Astrocyte (in vitro differentiated cells and primary cell): Measurements from ENCODE around the gene LIME1. TPM values are rescaled to one million over a fixed set of nuclear protein-coding genes. Genes with fewer than 3 reads are reported as not detected.

Experiments
- DNase-seq: peaks from one replicate; pipeline ENCODE4 v3.0.0-alpha.2; 2010; ENCODE audit warnings: low read depth
- FAIRE-seq: peaks from 2 replicates; lab custom pipeline; 2011; peaks lifted over from hg19 to GRCh38; lab: Jason Lieb, UNC
- H2AFZ ChIP-seq: 2 replicates; pipeline ENCODE4 v1.6.0; 2012; ENCODE audit warnings: low read depth, low read length, inconsistent platforms
- H3K27ac ChIP-seq: 2 replicates; pipeline ENCODE4 v1.5.1; 2011; ENCODE audit warnings: low read depth, low read length, inconsistent platforms
- H3K27me3 ChIP-seq: 2 replicates; pipeline ENCODE4 v1.6.0; 2011; ENCODE audit warnings: low read length, inconsistent platforms; ENCODE audit not compliant: insufficient read depth
- H3K36me3 ChIP-seq: 2 replicates; pipeline ENCODE4 v1.5.1; 2011; ENCODE audit warnings: low read length, inconsistent platforms; ENCODE audit not compliant: insufficient read depth
- H3K4me1 ChIP-seq: 2 replicates; pipeline ENCODE4 v1.5.1; 2011; ENCODE audit warnings: low read length, inconsistent platforms; ENCODE audit not compliant: insufficient read depth
- H3K4me2 ChIP-seq: 2 replicates; pipeline ENCODE4 v1.6.0; 2012; ENCODE audit warnings: low read length, inconsistent platforms
- H3K4me3 ChIP-seq: 2 replicates; pipeline ENCODE4 v1.5.1; 2011; ENCODE audit warnings: low read depth, mild to moderate bottlenecking, low read length, inconsistent platforms; ENCODE audit not compliant: insufficient read depth
- H3K79me2 ChIP-seq: 2 replicates; pipeline ENCODE4 v1.6.0; 2012; ENCODE audit warnings: mild to moderate bottlenecking, low read length, inconsistent platforms; ENCODE audit not compliant: insufficient read depth
- H3K9ac ChIP-seq: 2 replicates; pipeline ENCODE4 v1.6.0; 2012; ENCODE audit warnings: mild to moderate bottlenecking, low read length, inconsistent platforms
- H3K9me3 ChIP-seq: 2 replicates; pipeline ENCODE4 v1.5.1; 2012; ENCODE audit warnings: low read depth, mild to moderate bottlenecking, low read length, inconsistent platforms; ENCODE audit not compliant: insufficient read depth
- H4K20me1 ChIP-seq: 2 replicates; pipeline ENCODE4 v1.6.0; 2012; ENCODE audit warnings: low read length, inconsistent platforms; ENCODE audit not compliant: insufficient read depth
- H3K27ac Mint-ChIP-seq: one replicate; pipeline ENCODE4 v1.8.0; 2021; ENCODE audit warnings: mild to moderate bottlenecking, mixed read lengths; ENCODE audit not compliant: unreplicated experiment
- H3K27me3 Mint-ChIP-seq: one replicate; pipeline ENCODE4 v1.8.0; 2021; ENCODE audit warnings: low read depth, mixed read lengths; ENCODE audit not compliant: unreplicated experiment
- H3K36me3 Mint-ChIP-seq: one replicate; pipeline ENCODE4 v1.8.0; 2021; ENCODE audit warnings: low read depth, mixed read lengths; ENCODE audit not compliant: unreplicated experiment
- H3K4me1 Mint-ChIP-seq: one replicate; pipeline ENCODE4 v1.8.0; 2021; ENCODE audit warnings: low read depth, mixed read lengths; ENCODE audit not compliant: unreplicated experiment
- H3K4me3 Mint-ChIP-seq: one replicate; pipeline ENCODE4 v1.8.0; 2021; ENCODE audit warnings: mild to moderate bottlenecking, moderate library complexity, mixed read lengths; ENCODE audit not compliant: unreplicated experiment
- H3K9me3 Mint-ChIP-seq: one replicate; pipeline ENCODE4 v1.8.0; 2021; ENCODE audit warnings: mild to moderate bottlenecking, mixed read lengths; ENCODE audit not compliant: unreplicated experiment
- EZH2 ChIP-seq: IDR thresholded peaks from 2 replicates; pipeline ENCODE4 v1.6.1; 2012; ENCODE audit warnings: mild to moderate bottlenecking, low read length, inconsistent platforms; ENCODE audit not compliant: insufficient read depth
- total RNA-seq: library from RNA; stranded (reverse); gene quantifications from 2 replicates; pipeline ENCODE4 v1.2.1, GENCODE V29; 2021
- TF ChIP-seq, protein P1 (sequence below): IDR thresholded peaks from 2 replicates; pipeline ENCODE4 v1.5.1; 2011; ENCODE audit warnings: low read depth, mild to moderate bottlenecking, inconsistent platforms, low read length, moderate library complexity; ENCODE audit not compliant: insufficient read depth

The LIME1 gene
- total RNA-seq, 1 donor from 2014 or later: 7.6 TPM

DNA sequence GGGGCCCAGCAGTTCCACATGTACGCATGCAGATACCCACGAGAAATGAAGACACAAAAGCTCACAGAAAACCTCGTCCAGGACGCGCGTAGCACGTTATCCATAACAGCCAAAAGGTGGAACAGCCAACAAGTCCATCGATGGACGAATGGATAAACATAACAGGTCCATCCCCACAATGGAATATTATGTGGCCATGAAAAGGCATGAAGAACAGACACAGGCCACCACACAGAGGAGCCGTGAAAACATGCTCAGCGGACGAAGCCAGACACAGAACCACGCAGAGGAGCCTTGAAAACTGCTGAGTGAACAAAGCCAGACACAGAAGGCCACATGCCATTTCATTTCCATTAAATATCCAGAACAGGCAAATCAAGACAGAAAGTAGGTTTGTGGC, 41.1 kb downstream of the LIME1 start:
- Histone ChIP-seq H3K9me3 (no peaks in the 10 kb centered on the region), H3K4me1 (peaks cover 8% of the 10 kb centered on the region), H2AFZ (no peak overlapping the region), H3K27ac (no peak overlapping the region), H3K4me3 (no peak overlapping the region), H3K27me3 (no peaks in the 10 kb centered on the region), H3K79me2 (peaks cover 7% of the 10 kb centered on the region), H3K36me3 (no peaks in the 10 kb centered on the region), H3K9ac (no peak overlapping the region), H3K4me2 (peak overlapping the region; percentile 37), H4K20me1 (peaks cover 12% of the 10 kb centered on the region)
- peak overlapping the region; percentile 48 for H3K27ac Mint-ChIP-seq
- peaks cover 5% of the 10 kb centered on the region for H3K36me3 Mint-ChIP-seq
- FAIRE-seq (no peak), DNase-seq (no peak)
- H3K9me3 Mint-ChIP-seq: no peaks in the 10 kb centered on the region
- TF ChIP-seq, protein P1, sequence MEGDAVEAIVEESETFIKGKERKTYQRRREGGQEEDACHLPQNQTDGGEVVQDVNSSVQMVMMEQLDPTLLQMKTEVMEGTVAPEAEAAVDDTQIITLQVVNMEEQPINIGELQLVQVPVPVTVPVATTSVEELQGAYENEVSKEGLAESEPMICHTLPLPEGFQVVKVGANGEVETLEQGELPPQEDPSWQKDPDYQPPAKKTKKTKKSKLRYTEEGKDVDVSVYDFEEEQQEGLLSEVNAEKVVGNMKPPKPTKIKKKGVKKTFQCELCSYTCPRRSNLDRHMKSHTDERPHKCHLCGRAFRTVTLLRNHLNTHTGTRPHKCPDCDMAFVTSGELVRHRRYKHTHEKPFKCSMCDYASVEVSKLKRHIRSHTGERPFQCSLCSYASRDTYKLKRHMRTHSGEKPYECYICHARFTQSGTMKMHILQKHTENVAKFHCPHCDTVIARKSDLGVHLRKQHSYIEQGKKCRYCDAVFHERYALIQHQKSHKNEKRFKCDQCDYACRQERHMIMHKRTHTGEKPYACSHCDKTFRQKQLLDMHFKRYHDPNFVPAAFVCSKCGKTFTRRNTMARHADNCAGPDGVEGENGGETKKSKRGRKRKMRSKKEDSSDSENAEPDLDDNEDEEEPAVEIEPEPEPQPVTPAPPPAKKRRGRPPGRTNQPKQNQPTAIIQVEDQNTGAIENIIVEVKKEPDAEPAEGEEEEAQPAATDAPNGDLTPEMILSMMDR: no peak
- TF ChIP-seq EZH2: no peak
- no peaks in the 10 kb centered on the region for H3K27me3 Mint-ChIP-seq
- H3K4me3 Mint-ChIP-seq: no peak overlapping the region
- H3K4me1 Mint-ChIP-seq: peaks cover 14% of the 10 kb centered on the region

DNA sequence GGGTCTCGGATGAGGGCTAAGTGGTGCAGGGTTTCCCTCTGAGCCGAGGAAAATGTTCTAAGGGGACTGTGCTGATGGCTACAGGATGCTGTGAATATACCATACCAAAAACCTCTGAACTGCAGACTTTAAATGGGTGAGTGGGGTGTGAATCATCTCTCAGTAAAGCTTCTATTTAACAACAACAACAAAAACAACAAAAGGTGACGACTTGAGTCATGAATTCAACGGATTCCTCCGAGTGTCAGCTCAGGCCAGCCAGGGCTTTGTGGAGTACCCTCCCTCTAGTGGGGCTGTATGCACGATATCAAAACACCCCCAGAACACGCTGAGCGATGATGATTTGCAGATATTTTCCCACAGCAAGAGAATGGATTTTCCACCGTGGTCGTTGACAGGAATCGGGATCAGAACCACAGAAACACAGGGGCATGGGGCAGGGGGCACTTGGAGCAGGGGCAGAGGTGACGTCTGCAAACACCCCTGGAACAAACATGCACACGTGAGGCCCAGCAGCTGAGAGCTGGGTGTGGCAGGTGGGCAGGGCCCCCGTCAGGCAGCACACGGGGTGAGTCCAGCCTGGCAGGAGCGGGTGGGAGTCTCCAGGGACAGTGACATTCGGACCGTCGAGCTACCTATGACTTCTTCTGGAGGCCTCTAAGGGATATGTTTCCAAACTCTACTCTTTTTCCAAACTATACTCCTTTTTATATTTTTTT, 41.7 kb downstream of the LIME1 start:
- Histone ChIP-seq H3K9me3 (no peaks in the 10 kb centered on the region), H3K4me3 (no peak overlapping the region), H3K36me3 (no peaks in the 10 kb centered on the region), H3K27ac (no peak overlapping the region), H3K79me2 (peaks cover 7% of the 10 kb centered on the region), H3K4me1 (peaks cover 8% of the 10 kb centered on the region), H4K20me1 (peaks cover 12% of the 10 kb centered on the region), H3K27me3 (no peaks in the 10 kb centered on the region), H2AFZ (no peak overlapping the region), H3K4me2 (peak overlapping the region; percentile 37), H3K9ac (no peak overlapping the region)
- Mint-ChIP-seq H3K4me1 (peaks cover 10% of the 10 kb centered on the region), H3K27me3 (no peaks in the 10 kb centered on the region), H3K36me3 (peaks cover 3% of the 10 kb centered on the region), H3K4me3 (no peak overlapping the region), H3K27ac (peak overlapping the region; percentile 48), H3K9me3 (no peaks in the 10 kb centered on the region)
- DNase-seq (no peak), FAIRE-seq (no peak)
- TF ChIP-seq, protein P1: no peak
- no peak for TF ChIP-seq EZH2

DNA sequence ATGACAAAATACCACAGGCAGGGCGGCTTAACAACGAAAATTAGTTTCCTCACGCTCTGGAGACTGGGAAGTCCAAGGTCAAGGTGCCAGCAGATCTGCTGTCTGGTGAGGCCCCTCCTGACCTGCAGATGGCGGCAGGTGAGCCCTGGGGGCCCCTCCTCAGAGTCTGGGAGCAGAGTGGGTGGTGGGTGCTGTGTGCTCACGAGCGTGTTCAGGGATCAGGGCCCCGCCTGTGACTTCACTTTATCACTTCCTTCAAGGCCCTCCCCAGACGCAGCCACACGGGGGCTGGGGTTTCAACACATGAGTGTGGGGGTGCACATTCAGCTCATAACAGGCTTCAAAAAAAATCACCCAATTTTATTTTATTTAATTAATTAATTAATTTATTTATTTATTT, 42.4 kb downstream of the LIME1 start:
- Histone ChIP-seq H3K9me3 (no peaks in the 10 kb centered on the region), H3K36me3 (no peaks in the 10 kb centered on the region), H3K4me2 (no peak overlapping the region), H3K9ac (no peak overlapping the region), H3K27ac (no peak overlapping the region), H3K4me1 (peaks cover 8% of the 10 kb centered on the region), H3K4me3 (no peak overlapping the region), H3K79me2 (peaks cover 7% of the 10 kb centered on the region), H4K20me1 (peaks cover 12% of the 10 kb centered on the region), H2AFZ (no peak overlapping the region), H3K27me3 (no peaks in the 10 kb centered on the region)
- no peaks in the 10 kb centered on the region for H3K9me3 Mint-ChIP-seq
- FAIRE-seq: no peak
- no peak overlapping the region for H3K4me3 Mint-ChIP-seq
- H3K36me3 Mint-ChIP-seq: peaks cover 2% of the 10 kb centered on the region
- no peaks in the 10 kb centered on the region for H3K27me3 Mint-ChIP-seq
- H3K27ac Mint-ChIP-seq: no peak overlapping the region
- no peak for TF ChIP-seq EZH2
- TF ChIP-seq, protein P1: no peak
- DNase-seq: no peak
- peaks cover 9% of the 10 kb centered on the region for H3K4me1 Mint-ChIP-seq
